GM18526 (cell line): Measurements from ENCODE around the gene RGS17.

Experiments
- POLR2A ChIP-seq: IDR thresholded peaks from 3 replicates; pipeline ENCODE4 v1.6.1; 2011; ENCODE audit not compliant: insufficient read length; ENCODE audit errors: extremely low read depth

The RGS17 gene, protein sequence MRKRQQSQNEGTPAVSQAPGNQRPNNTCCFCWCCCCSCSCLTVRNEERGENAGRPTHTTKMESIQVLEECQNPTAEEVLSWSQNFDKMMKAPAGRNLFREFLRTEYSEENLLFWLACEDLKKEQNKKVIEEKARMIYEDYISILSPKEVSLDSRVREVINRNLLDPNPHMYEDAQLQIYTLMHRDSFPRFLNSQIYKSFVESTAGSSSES

DNA sequence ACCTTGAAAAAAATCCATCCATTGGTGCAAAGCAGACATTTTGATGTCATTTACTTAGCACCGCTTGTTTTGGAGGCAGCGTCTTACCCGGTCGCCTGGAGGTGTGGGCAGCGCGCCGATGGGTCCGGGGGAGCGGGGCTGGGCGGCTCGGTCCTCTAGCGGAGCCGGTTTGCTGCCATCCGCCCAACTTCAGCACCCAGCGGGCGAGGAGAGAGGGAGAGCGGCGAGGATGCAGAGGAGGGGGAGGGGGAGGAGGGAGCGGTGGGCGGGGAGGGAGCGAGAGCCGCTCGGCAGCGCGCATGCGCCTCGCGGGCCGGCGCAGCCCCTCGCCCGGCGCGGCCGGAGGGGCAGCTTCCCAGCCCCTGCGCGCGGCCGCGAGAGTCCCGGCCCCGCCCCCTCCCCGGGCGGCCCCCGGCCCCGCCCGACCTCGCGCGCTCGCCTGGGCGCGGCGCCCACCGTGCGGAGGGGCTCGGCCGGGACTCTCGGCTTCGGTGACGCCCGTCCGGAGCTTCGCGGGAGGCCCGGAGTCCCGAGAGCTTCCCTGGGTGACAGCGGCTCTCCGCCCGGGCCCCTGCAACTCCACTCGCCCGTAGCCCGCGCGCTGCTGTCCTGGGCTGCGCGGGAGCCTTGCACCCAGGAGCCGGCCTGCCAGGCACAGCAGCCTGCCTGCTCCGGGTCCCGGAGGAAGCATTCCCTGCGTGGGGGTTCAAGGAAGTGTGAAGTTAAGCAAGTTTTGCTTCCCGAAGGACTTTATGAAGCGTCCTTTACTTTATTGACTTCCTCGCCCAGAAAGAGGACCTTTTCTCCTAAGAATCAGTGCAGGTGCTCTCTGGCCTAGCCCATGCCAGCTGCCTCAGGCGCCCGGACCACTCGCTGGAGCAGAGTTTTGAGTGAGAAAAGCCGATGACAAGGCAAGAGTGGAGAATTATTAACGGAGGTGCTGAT is at the start of gene RGS17:
TSS of gene RGS17 (minus strand) at position 246 of the 945 bp plus-strand sequence. CDS start 87,264 bp downstream, outside the sequence.
- TF ChIP-seq POLR2A = no peak

DNA sequence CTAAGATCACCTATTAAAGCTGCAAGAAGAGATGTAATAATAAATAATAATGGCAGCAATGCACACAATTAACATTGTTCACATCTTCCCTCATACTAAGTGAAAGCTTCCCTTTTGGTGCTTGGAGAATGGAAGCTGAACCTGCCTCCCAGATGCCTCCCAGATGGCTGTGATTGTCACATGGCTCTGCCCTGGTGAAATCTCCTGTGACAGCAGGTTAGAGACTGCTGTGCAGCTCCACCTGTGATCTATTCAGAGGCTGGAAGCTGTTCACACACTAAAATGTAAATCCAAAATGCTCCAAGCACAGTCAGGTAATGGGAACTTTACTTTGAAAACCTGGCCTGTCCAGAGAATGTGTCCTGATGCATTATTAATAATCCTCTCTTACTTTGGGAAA is 41.7 kb upstream of the RGS17 start:
- TF ChIP-seq POLR2A = no peak

DNA sequence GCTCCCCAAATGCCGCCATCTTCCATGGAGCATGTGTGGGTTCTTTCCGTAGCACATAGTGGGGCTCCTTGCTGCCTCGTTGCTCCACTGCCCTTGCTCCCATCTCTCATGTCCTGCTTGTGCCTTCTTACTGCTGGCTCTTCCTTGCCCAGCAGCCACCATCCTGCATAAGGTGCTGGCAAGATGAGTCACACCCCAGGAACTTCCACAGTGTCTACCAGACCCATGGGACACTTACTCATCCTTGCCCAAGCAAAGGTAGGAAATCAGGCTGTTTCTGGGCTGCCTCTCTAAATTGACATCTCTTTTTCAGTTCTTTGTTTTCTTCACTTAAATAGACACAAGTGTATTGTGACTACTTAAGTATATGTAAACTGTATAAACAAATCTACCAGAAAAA is 39.4 kb upstream of the RGS17 start:
- no peak for TF ChIP-seq POLR2A

DNA sequence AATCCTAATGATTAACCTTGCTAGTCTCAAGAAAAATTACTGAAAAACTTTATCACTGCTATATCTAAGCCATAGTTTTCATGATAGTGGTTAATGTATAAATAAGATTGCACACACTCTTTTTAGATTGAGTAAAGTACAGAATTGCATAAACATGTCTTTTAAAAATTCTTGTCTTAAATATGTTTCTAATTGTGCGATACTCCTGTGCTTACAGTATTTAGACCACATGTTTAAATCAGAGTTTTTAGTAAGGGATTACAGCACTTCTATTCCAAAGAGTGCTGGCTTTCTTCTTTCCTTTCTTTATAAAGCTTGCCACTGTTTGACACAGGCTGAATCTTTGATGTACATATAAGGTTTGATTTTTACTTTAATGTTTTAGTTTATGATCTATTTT is 36.8 kb upstream of the RGS17 start:
- no peak for TF ChIP-seq POLR2A

DNA sequence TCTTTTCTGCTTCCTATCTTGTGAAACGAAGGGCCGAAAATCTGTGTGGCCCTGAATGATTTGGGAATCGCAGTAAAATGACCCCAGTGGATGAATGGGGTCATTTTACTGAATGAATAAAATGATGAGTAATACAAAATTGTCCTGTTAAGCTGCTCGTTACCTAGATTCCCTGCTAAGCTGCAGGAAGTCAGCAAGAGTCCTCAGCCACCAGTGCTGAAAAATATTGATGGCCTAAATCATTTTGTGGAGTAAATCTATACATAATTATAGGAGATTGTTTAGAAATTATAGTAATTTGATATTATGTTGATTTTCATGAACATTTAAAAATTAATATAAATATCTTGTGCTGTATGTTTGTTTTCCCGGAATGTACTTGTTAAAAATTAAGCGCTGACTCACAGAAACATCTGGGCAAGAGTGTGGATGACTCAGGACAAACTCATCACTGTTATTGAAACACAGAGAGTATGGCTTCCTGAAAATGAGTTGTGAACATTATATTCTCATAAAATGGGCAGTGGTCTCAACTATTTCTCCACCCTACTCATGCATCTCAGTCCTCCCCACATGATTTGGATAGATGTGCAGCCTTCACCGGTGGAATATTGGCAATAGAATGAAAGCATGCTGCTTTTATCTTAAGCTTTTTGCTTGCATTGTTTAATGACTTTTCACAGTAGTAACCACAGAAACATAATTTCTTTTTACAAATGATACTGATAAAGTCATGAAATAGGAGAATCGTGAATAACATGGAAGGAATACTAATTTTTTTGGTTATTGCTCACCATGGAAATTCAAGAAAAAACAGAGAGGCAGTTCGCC is 36.2 kb upstream of the RGS17 start:
- no peak for TF ChIP-seq POLR2A

DNA sequence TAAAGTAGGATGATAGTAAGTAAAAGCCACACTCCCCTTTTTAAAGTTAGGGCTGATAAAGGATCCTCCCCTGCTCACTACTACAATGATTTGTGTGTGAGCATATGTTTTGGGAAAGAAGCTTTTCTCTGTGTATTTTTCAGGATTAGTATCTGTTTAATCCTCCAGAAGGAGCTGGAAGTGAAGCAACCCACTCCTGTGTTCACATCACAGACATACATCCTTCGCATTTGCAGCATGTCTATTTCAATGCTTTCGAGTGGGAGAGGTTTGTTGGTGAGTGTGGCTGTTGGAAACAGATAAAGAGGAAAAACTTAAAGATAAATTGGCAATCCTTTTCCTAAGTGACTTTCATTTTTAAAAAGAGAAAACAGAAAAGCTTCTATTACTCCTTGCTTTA is 31.6 kb upstream of the RGS17 start:
- no peak for TF ChIP-seq POLR2A

DNA sequence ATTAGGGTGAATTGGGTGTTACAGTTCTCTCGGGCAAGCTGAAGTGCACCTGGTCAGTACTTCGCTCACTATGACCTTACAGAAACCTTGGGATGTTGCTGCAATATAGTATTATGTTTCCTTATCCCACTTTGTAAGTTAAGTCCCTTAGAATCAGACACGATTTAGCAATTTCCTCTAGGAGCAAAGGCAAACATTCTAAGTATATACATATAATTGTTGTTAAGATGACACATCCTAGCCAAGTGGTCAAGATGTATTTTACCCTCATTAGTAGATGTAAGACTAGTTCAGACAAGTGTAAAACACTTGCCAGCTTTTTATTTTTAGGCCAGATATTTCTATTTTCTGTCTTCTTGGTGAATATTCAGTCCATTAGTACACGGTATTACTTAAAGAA is 31.1 kb upstream of the RGS17 start:
- TF ChIP-seq POLR2A = no peak

DNA sequence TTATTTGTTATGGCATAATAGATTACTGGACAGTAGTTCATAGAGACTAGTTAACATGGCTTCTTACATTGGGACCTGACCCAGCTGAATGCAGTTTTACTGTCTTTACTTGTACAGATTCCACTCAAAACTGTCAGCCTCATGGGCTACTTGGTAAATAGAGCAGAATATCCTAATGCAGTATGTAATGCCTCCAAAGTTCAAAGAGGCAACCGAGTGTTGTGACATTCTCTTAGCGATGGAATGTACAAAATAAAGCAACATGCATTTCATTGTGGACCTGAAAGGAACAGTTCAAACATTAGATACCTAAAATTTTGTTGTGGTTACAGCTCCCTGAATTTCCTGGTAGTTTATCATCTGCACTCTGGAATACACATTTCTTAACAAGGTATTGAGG is 29.1 kb upstream of the RGS17 start:
- TF ChIP-seq POLR2A = no peak

DNA sequence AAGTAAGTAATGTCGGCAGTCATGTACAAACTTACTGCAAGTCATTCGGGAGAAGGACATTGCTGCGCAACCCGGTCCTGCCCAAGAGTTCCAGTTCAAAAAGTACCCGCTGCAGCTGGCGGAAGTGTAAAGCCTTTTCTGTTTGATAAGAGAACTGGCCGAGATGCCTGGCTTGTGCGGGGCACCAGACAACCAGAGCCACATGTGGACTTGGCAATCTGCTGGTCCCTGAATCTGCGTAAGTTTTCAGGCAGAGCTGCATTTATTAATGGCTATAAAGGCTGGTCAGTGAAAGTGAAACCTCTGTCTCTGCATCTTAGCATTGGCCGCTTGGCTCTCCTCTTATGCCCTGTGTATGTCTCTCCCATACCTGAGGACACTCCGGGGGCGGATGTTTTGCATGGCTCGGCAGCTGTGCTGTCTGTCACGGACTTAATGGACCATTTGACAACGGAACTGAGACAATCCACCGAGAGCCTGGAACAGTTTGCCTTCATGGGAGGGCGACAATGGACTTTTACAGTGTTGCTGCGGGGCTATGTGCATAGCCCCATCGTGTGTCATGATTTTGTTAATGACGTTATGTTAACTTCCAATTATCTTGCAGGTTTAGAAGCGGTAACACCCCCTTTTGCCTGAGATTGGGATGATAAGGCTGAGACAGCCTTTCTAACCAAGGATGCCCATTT is 19.8 kb upstream of the RGS17 start:
- no peak for TF ChIP-seq POLR2A

DNA sequence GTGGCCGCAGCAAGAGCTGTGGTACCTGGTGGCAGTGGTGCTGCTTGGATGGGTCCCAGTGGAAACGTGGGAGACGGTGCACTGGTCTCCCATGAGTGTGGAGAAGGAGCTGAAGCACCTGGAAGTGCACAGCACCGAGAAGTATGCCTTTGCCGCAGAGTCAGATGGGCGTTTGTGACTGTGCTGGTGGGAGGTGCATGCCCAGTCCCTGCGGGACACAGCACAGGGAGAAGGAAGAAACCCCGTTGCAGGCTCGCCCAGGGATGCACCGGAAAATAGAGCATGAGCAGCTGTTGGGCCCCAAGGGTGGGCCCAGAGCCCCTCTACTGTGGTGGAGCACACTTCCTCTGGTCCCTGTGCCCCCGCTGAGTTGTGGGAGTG is 19.3 kb upstream of the RGS17 start:
- no peak for TF ChIP-seq POLR2A

DNA sequence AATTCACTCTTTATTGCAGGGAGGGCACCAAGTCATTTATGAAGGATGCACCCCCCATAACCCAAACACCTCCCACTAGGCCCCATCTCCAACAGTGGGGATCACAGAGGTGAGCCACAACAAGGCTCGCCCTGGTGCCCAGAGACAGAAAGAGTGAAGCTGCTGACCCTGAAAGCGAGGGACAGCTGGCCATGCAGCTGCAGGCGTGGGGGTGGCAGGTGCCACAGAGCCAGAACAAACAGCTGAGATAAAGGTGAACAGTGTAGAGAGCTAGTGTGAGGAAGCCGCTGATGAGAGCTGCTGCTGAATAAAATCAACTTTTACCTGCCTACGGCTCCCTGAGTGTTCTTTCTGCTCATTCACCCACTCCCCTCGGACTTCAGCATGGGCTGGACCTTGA is 18.8 kb upstream of the RGS17 start:
- no peak for TF ChIP-seq POLR2A

DNA sequence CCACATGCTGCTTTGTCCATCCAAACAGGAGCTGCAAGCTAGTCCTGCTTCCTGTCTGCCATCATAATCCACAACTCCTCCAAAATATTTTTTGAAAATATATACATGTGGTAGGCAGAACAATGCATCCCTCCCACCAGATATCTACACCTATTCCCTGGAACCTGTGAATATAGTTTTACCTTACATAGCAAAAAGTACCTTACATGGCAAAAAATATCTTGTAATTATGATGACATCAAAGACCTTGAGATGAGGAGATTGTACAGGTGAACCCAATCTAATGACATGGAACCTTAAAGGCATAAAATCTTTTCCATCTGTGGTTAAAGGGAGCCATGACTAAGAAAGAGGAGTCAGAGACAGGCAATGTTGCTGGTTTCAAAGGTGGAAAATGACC is 15.3 kb upstream of the RGS17 start:
- no peak for TF ChIP-seq POLR2A

DNA sequence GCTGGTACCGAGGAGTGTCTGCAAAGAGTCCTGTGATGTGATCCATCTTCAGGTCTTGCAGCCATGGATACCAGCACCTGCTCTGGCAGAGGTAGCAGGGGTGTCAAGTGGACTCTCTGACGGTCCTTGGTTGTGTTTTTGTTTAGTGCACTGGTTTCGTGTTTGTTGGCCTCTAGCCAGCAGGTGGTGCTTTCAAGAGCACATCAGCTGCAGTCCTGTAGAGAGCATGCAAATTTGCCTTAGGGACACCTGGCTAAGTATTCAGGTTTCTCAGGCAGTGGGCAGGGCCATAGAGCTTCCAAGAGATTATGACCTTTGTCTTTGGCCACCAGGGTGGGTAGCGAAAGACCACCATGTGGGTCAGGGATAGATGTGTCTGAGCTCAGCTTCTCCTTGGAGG is 14.5 kb upstream of the RGS17 start:
- no peak for TF ChIP-seq POLR2A

DNA sequence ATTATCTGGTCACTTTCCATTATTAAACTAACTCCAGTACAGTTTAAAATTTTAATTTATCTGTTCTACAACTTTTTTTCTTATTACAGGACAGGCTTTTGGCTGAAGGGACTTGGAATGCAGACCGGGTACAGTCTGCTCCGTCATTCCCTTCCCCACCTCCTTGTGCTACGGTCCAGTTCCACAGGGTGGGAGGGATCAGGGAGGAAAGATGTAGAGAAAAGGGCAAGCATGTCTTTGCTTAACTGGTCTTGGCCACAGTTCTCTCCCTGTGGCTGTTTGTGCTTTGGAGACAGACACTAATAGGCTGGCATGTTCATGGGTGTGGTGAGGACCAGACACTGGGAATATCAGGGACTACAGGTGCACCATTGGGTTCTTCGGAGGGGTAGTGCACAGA is 12.1 kb upstream of the RGS17 start:
- no peak for TF ChIP-seq POLR2A

DNA sequence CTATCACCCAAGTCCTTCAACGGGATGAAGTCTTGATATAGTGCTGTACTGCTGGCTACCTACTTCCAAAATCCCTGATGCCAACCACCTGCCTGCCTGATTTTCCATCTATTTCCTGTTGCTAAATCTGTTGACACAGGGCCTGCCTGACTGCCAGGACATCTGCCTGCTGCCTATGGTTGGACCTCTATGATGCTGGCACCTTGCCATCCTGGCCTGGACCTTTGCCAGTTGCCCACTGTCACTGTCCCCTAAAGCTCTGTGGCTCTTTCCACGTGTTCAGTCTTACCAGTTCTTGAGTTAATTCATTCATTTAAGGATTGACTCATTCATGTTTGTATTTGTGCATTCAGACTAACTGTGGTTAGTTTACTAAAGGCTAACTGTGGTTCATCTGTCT is 9.2 kb upstream of the RGS17 start:
- no peak for TF ChIP-seq POLR2A
